Kidney (tissue), 14 donors: ENCODE measurements around the gene SLC23A3. TPM values are rescaled to one million over a fixed set of nuclear protein-coding genes. Genes with fewer than 3 reads are reported as not detected.

Source experiments
- DNase-seq, 5 donors: peaks; one replicate each; pipeline ENCODE4 v3.0.0-alpha.2; 2013 to 2020
- FAIRE-seq: peaks from 2 replicates; lab custom pipeline; 2012; peaks lifted over from hg19 to GRCh38; lab: Jason Lieb, UNC
- H3K27ac ChIP-seq, 2 donors: one replicate each; pipeline ENCODE4 v1.7.0; 2013; ENCODE audit warnings: low read depth in 2 of 2, low read length in 2 of 2, inconsistent platforms in 1 of 2
- H3K27me3 ChIP-seq: one replicate; pipeline ENCODE4 v1.7.1; 2013; ENCODE audit warnings: low read length, inconsistent platforms; ENCODE audit not compliant: control insufficient read depth, insufficient read depth
- H3K36me3 ChIP-seq, 3 donors: one replicate each; pipeline versions ENCODE4 v1.7.0 to v1.7.1; 2013; ENCODE audit warnings: low read length in 3 of 3, control low read depth in 1 of 3, inconsistent platforms in 1 of 3; ENCODE audit not compliant: insufficient read depth in 3 of 3, control insufficient read depth in 2 of 3
- H3K4me1 ChIP-seq, 3 donors: one replicate each; pipeline versions ENCODE4 v1.7.0 to v1.7.1; 2013; ENCODE audit warnings: low read length in 3 of 3, inconsistent platforms in 1 of 3, low read depth in 1 of 3; ENCODE audit not compliant: control insufficient read depth in 2 of 3, insufficient read depth in 2 of 3
- H3K4me3 ChIP-seq, 3 donors: one replicate each; pipeline versions ENCODE4 v1.7.0 to v1.8.1; 2013; ENCODE audit warnings: low read length in 3 of 3, control low read depth in 1 of 3, inconsistent platforms in 1 of 3
- H3K9ac ChIP-seq, 3 donors: one replicate each; pipeline versions ENCODE4 v1.7.0 to v1.7.1; 2013; ENCODE audit warnings: low read length in 3 of 3, control low read depth in 1 of 3, inconsistent platforms in 1 of 3
- H3K9me3 ChIP-seq, 3 donors: one replicate each; pipeline versions ENCODE4 v1.7.0 to v1.7.1; 2013; ENCODE audit warnings: low read length in 3 of 3, control low read depth in 1 of 3, inconsistent platforms in 1 of 3; ENCODE audit not compliant: control insufficient read depth in 2 of 3, insufficient read depth in 1 of 3
- intact Hi-C: fragments of 100-400 bp; cut with DNase I; formaldehyde crosslinking; loops from one replicate; pipeline ENCODE4 v1.11.1; 2022
- polyA plus RNA-seq: library from polyadenylated mRNA; stranded (reverse); fragments of 350-450 nt; fragmentation: Illumina TruSeq; extraction: RNeasy Lipid Tissue Mini Kit (QIAGEN cat#74804); gene quantifications from one replicate; pipeline ENCODE4 v1.2.3, GENCODE V29; 2014; ENCODE audit warnings: low read depth, low replicate concordance; ENCODE audit not compliant: insufficient read depth
- total RNA-seq: library from RNA; stranded (reverse); fragmentation: NEBNext Ultra II Directional; extraction: Animal tissue kit (Norgen Biotek cat#: 25700); gene quantifications from one replicate; pipeline ENCODE4 v1.2.1, GENCODE V29; 2021
- TF ChIP-seq, protein P1 (sequence below): IDR thresholded peaks from 3 replicates; pipeline ENCODE4 v1.5.1; 2012; ENCODE audit warnings: mild to moderate bottlenecking, moderate library complexity, borderline replicate concordance; ENCODE audit not compliant: insufficient read depth; ENCODE audit errors: extremely low read depth
- donor health status: control.
- donor health status: control.
- donor health status: control.
- donor health status: control.
- donor health status: control.
- donor health status: DM: yes; HTN: yes; CAD: no.
- donor health status: Normal renal cell carcinoma (clear cell type).

The SLC23A3 gene
- total and polyA plus RNA-seq, 2 donors from 2014 or later: 2.8 to 10.9 TPM

DNA sequence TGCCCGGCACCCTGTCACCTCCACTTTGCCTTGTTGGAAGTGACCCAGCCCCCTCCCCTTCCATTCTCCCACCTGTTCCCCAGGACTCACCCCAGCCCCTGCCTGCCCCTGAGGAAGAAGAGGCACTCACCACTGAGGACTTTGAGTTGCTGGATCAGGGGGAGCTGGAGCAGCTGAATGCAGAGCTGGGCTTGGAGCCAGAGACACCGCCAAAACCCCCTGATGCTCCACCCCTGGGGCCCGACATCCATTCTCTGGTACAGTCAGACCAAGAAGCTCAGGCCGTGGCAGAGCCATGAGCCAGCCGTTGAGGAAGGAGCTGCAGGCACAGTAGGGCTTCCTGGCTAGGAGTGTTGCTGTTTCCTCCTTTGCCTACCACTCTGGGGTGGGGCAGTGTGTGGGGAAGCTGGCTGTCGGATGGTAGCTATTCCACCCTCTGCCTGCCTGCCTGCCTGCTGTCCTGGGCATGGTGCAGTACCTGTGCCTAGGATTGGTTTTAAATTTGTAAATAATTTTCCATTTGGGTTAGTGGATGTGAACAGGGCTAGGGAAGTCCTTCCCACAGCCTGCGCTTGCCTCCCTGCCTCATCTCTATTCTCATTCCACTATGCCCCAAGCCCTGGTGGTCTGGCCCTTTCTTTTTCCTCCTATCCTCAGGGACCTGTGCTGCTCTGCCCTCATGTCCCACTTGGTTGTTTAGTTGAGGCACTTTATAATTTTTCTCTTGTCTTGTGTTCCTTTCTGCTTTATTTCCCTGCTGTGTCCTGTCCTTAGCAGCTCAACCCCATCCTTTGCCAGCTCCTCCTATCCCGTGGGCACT, 12.7 kb upstream of the SLC23A3 start:
- H3K27ac ChIP-seq: no peak overlapping the region
- intact Hi-C loops: no loop called here
- no peaks in the 10 kb centered on the region for H3K27me3 ChIP-seq
- H3K4me1 ChIP-seq: peaks cover 0 to 14% (median 13%) of the 10 kb centered on the region in 3 donors
- H3K9me3 ChIP-seq: no peaks in the 10 kb centered on the region
- TF ChIP-seq, protein P1, sequence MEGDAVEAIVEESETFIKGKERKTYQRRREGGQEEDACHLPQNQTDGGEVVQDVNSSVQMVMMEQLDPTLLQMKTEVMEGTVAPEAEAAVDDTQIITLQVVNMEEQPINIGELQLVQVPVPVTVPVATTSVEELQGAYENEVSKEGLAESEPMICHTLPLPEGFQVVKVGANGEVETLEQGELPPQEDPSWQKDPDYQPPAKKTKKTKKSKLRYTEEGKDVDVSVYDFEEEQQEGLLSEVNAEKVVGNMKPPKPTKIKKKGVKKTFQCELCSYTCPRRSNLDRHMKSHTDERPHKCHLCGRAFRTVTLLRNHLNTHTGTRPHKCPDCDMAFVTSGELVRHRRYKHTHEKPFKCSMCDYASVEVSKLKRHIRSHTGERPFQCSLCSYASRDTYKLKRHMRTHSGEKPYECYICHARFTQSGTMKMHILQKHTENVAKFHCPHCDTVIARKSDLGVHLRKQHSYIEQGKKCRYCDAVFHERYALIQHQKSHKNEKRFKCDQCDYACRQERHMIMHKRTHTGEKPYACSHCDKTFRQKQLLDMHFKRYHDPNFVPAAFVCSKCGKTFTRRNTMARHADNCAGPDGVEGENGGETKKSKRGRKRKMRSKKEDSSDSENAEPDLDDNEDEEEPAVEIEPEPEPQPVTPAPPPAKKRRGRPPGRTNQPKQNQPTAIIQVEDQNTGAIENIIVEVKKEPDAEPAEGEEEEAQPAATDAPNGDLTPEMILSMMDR: no peak
- no peak for FAIRE-seq
- no peak overlapping the region for H3K4me3 ChIP-seq
- H3K36me3 ChIP-seq: peaks cover 10 to 44% (median 39%) of the 10 kb centered on the region in 3 donors
- no peak for DNase-seq
- H3K9ac ChIP-seq: no peak overlapping the region

DNA sequence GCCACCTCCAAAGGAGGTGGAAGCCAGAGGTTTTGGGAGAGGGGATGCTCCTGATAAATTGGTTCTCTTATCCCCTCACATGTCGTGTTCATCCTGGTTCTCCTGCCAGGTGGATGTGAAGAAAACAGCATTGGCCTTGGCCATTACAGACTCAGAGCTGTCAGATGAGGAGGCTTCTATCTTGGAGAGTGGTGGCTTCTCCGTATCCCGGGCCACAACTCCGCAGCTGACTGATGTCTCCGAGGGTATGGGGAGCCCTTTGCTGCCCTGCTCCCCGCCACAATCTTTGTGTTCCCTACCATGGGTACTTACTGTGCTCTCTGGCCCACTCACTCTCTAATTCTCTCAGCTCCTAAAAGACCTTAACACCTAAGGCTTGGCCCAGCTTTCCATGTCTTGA, 11.7 kb upstream of the SLC23A3 start:
- peaks cover 0 to 14% (median 13%) of the 10 kb centered on the region in 3 donors for H3K4me1 ChIP-seq
- intact Hi-C loops: no loop called here
- H3K9ac ChIP-seq: no peak overlapping the region
- H3K9me3 ChIP-seq: no peaks in the 10 kb centered on the region
- TF ChIP-seq, protein P1: no peak
- H3K27me3 ChIP-seq: no peaks in the 10 kb centered on the region
- H3K27ac ChIP-seq: no peak overlapping the region
- H3K36me3 ChIP-seq: peaks cover 10 to 44% (median 39%) of the 10 kb centered on the region in 3 donors
- FAIRE-seq (no peak), DNase-seq (no peak)
- H3K4me3 ChIP-seq: no peak overlapping the region

DNA sequence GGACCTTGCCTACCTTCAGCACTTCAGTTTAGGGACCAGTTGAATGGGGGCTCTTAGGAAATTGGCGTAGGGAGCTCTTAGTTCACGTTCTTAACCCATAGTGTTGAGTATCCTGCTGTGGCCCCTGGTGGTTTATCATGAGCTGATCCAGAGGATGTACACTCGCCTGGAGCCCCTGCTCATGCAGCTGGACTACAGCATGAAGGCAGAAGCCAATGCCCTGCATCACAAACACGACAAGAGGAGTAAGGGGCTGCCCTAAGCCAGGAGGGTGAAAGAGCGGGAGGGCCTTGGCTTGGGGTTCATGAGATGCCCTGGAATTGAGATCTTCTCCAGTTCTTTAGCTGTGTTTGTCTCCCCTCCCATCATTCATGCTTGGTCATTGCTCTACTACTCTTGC, 11.1 kb upstream of the SLC23A3 start:
- peaks cover 10 to 44% (median 39%) of the 10 kb centered on the region in 3 donors for H3K36me3 ChIP-seq
- TF ChIP-seq, protein P1: no peak
- FAIRE-seq (no peak), DNase-seq (no peak)
- H3K9me3 ChIP-seq: no peaks in the 10 kb centered on the region
- H3K27ac ChIP-seq: no peak overlapping the region
- H3K4me3 ChIP-seq: no peak overlapping the region
- intact Hi-C loops: no loop called here
- peaks cover under 1 to 16% (median 14%) of the 10 kb centered on the region in 3 donors for H3K4me1 ChIP-seq
- no peak overlapping the region for H3K9ac ChIP-seq
- no peaks in the 10 kb centered on the region for H3K27me3 ChIP-seq
